ENCODE data around the gene PPIH. TPM values are rescaled to one million over a fixed set of nuclear protein-coding genes. Genes with fewer than 3 reads are reported as not detected.

Gene PPIH
- total RNA-seq, 1 experiment from 2014 or later: 79.0 TPM

- Histone ChIP-seq H3K27ac (ENCODE audit: low read depth, low read length, poor library complexity, severe bottlenecking) (no peak overlapping the region), H3K4me3 (ENCODE audit: low read depth, low read length, poor library complexity, severe bottlenecking) (no peak overlapping the region), H3K4me1 (ENCODE audit: insufficient read depth, low read length, poor library complexity, severe bottlenecking) (peaks cover 12% of the 10 kb centered on the region), H3K36me3 (ENCODE audit: insufficient read depth, low read length, poor library complexity, severe bottlenecking) (peaks cover 71% of the 10 kb centered on the region), H3K27me3 (replicated peaks; ENCODE audit: insufficient read depth, low read depth, low read length, poor library complexity) (no peaks in the 10 kb centered on the region), H3K9me3 (ENCODE audit: low read depth, low read length, poor library complexity, severe bottlenecking) (no peaks in the 10 kb centered on the region)
- CTCF ChIA-PET: no interaction called here
- no peak for TF ChIP-seq EZH2 (IDR thresholded peaks at IDR 0.05; ENCODE audit: borderline replicate concordance, low read depth, low read length, poor library complexity, severe bottlenecking)
- TF ChIP-seq CTCF (conservative IDR thresholded peaks at IDR 0.05; ENCODE audit: low read depth, low read length): no peak
- BruUV-seq (replicated peaks): no TSS peak
- DNase-seq (ENCODE audit: low spot score): no peak
- intact Hi-C loops (cut with micrococcal nuclease; ENCODE audit: unreplicated experiment): no loop called here
- POLR2A ChIA-PET (ENCODE audit: low non-redundant PET): no interaction called here
Observed at GRCh38 chr1:42692461-42692860, 34.2 kb downstream of the PPIH start.

DNA sequence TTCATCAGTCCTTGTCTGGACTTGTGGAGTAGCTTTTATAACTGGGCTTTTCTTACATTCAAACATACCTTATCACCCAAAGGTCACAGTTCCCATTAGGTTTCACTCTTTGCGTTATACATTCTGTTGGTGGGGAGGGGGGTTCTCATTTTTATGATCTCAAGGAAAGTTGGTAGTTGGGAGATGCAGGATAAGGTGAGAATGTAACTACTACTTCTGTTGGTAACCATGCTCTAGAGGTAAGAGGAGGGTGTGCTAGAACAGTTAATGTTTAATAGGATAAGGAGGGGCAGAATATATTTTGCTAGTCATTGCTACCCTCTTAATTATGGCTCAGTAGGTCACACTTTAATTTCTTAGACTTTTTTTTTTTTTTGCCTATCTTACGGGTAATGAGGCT lies 34.7 kb downstream of the PPIH start:
- Histone ChIP-seq H3K27ac (ENCODE audit: low read depth, low read length, poor library complexity, severe bottlenecking) (no peak overlapping the region), H3K27me3 (replicated peaks; ENCODE audit: insufficient read depth, low read depth, low read length, poor library complexity) (no peaks in the 10 kb centered on the region), H3K36me3 (ENCODE audit: insufficient read depth, low read length, poor library complexity, severe bottlenecking) (peaks cover 71% of the 10 kb centered on the region), H3K9me3 (ENCODE audit: low read depth, low read length, poor library complexity, severe bottlenecking) (no peaks in the 10 kb centered on the region), H3K4me1 (ENCODE audit: insufficient read depth, low read length, poor library complexity, severe bottlenecking) (peaks cover 12% of the 10 kb centered on the region), H3K4me3 (ENCODE audit: low read depth, low read length, poor library complexity, severe bottlenecking) (no peak overlapping the region)
- no TSS peak for BruUV-seq (replicated peaks)
- intact Hi-C loops (cut with micrococcal nuclease; ENCODE audit: unreplicated experiment): no loop called here
- TF ChIP-seq CTCF (conservative IDR thresholded peaks at IDR 0.05; ENCODE audit: low read depth, low read length): no peak
- TF ChIP-seq EZH2 (IDR thresholded peaks at IDR 0.05; ENCODE audit: borderline replicate concordance, low read depth, low read length, poor library complexity, severe bottlenecking): no peak
- no peak for DNase-seq (ENCODE audit: low spot score)
- ChIA-PET POLR2A (ENCODE audit: low non-redundant PET) (no interaction called here), CTCF (no interaction called here)

DNA sequence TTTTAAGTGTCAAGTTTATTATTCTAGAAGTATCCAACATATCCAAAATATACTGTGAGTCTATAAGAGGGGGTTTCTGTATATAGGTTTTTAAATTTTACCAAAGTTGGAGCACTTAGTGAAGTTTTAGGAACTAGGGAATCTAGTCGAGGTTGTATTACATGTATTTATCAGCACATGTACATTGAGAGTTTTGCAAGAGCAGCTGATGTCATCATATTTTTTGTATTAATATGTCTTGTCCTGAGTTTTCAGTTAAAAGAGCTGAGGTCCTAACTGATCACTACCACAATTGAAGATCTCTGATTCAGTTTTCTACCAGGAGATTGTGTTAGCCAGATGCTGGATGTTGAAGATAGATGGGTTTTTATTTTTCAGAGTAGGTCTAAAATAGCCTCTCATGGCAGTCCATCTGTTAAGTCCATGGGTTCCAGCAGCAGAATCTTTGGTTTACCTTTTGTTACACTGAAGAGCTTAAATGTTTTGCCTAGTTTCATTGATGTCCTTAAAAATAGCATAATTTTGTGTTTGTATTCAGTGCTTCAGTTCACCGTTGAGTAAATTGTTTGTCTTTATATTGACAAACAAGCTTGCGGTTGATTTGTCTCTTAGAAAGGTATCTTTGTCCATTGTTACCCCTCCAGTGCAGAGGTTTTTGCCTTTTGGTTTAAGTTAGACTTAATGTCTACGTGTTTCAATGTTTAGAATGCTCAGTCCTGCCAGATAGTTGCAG lies 40.0 kb downstream of the PPIH start:
- intact Hi-C loops (cut with micrococcal nuclease; ENCODE audit: unreplicated experiment): no loop called here
- peaks cover 100% of the 10 kb centered on the region for H3K36me3 ChIP-seq (ENCODE audit: insufficient read depth, low read length, poor library complexity, severe bottlenecking)
- no peaks in the 10 kb centered on the region for H3K9me3 ChIP-seq (ENCODE audit: low read depth, low read length, poor library complexity, severe bottlenecking)
- no peak overlapping the region for H3K4me3 ChIP-seq (ENCODE audit: low read depth, low read length, poor library complexity, severe bottlenecking)
- TF ChIP-seq EZH2 (IDR thresholded peaks at IDR 0.05; ENCODE audit: borderline replicate concordance, low read depth, low read length, poor library complexity, severe bottlenecking) (no peak), CTCF (conservative IDR thresholded peaks at IDR 0.05; ENCODE audit: low read depth, low read length) (no peak)
- no TSS peak for BruUV-seq (replicated peaks)
- no peaks in the 10 kb centered on the region for H3K27me3 ChIP-seq (replicated peaks; ENCODE audit: insufficient read depth, low read depth, low read length, poor library complexity)
- H3K4me1 ChIP-seq (ENCODE audit: insufficient read depth, low read length, poor library complexity, severe bottlenecking): no peaks in the 10 kb centered on the region
- no peak overlapping the region for H3K27ac ChIP-seq (ENCODE audit: low read depth, low read length, poor library complexity, severe bottlenecking)
- POLR2A ChIA-PET (ENCODE audit: low non-redundant PET): no interaction called here
- CTCF ChIA-PET: no interaction called here
- no peak for DNase-seq (ENCODE audit: low spot score)
